ENCODE results near the gene ZBTB7A.
A peak's percentile ranks its signal among the peaks of the same experiment; 100 is the strongest.

ZBTB7A gene

DNA sequence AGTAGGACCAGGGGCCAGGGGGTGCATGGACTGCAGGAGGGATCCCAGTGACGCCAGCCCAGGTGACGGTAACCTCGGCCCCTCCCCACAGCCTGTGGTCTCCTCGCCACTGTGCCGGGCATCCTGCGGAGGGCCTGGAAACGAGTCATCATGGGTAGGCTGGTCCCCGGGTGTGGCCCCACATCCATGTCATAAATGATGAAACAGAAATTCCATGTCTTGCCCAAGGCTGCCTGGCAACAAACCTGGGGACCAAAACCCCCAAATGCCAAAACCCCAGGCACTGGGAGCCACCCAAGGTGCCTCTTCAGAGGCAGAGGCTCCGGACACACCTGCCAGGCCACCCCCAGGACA is 36.4 kb upstream of the ZBTB7A start:
- 0 out of 3 replicates have a peak, but pooled peaks have one; percentile 26 for ATAC-seq (ENCODE audit: low read depth)
- H3K27me3 ChIP-seq (ENCODE audit: insufficient read depth, poor library complexity, severe bottlenecking), result no peaks in the 10 kb centered on the region
- H3K36me3 ChIP-seq (ENCODE audit: low read depth), result peaks cover 40% of the 10 kb centered on the region
- TF ChIP-seq, protein P1, sequence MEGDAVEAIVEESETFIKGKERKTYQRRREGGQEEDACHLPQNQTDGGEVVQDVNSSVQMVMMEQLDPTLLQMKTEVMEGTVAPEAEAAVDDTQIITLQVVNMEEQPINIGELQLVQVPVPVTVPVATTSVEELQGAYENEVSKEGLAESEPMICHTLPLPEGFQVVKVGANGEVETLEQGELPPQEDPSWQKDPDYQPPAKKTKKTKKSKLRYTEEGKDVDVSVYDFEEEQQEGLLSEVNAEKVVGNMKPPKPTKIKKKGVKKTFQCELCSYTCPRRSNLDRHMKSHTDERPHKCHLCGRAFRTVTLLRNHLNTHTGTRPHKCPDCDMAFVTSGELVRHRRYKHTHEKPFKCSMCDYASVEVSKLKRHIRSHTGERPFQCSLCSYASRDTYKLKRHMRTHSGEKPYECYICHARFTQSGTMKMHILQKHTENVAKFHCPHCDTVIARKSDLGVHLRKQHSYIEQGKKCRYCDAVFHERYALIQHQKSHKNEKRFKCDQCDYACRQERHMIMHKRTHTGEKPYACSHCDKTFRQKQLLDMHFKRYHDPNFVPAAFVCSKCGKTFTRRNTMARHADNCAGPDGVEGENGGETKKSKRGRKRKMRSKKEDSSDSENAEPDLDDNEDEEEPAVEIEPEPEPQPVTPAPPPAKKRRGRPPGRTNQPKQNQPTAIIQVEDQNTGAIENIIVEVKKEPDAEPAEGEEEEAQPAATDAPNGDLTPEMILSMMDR (IDR thresholded peaks at IDR 0.05; ENCODE audit: poor library complexity, severe bottlenecking), result no peak
- H3K9me3 ChIP-seq (ENCODE audit: severe bottlenecking), result no peaks in the 10 kb centered on the region
- DNase-seq (ENCODE audit: low spot score), result no peak
- no peaks in the 10 kb centered on the region for H3K4me1 ChIP-seq (ENCODE audit: insufficient read depth, poor library complexity, severe bottlenecking)
- no peak overlapping the region for H3K27ac ChIP-seq (ENCODE audit: poor library complexity, severe bottlenecking)
- H3K4me3 ChIP-seq (ENCODE audit: severe bottlenecking), result no peak overlapping the region

DNA sequence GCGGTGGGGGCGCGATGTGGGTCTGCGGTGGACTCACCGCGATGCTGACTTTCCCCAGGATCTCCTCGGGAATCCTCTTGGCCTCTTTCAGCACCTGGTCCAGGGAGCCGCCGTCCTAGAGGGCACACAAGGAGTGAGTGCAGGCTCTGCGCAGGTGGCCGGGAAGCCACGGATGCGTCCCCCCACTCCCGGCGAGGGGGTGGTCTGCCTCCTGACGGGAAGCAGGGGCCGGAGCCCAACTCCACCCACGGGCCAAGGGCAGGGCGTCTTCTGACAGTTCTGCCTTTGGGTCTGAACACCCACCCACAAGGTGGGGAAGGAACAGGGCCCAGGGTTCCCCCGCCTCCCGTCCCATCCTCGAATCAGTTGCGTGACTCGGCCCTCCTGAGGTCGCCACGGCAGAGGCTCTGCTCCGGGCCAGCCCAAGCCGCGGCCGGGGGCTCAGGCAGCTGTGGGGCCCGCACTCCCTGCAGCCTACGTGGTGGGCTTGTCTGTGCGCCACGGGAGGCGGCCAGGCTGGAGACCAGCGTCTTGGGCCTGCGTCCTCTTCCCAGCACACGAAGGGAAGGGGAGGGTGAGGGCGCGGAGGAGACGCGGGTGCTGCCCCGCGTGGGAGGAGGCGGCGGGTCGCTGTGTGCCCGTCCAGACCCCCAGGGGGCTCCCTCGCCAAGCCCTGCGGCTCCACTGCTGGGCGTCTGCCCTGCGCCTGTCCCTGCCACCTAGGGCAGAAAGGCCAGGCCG is 35.8 kb upstream of the ZBTB7A start:
- Histone ChIP-seq H3K27ac (ENCODE audit: poor library complexity, severe bottlenecking) (no peak overlapping the region), H3K9me3 (ENCODE audit: severe bottlenecking) (no peaks in the 10 kb centered on the region), H3K4me3 (ENCODE audit: severe bottlenecking) (no peak overlapping the region), H3K27me3 (ENCODE audit: insufficient read depth, poor library complexity, severe bottlenecking) (no peaks in the 10 kb centered on the region), H3K4me1 (ENCODE audit: insufficient read depth, poor library complexity, severe bottlenecking) (no peaks in the 10 kb centered on the region), H3K36me3 (ENCODE audit: low read depth) (peaks cover 35% of the 10 kb centered on the region)
- TF ChIP-seq, protein P1 (IDR thresholded peaks at IDR 0.05; ENCODE audit: poor library complexity, severe bottlenecking), result no peak
- DNase-seq (ENCODE audit: low spot score) (no peak), ATAC-seq (ENCODE audit: low read depth) (no peak)

- no peaks in the 10 kb centered on the region for H3K27me3 ChIP-seq (ENCODE audit: insufficient read depth, poor library complexity, severe bottlenecking)
- DNase-seq (ENCODE audit: low spot score) (no peak), ATAC-seq (ENCODE audit: low read depth) (no peak)
- no peaks in the 10 kb centered on the region for H3K4me1 ChIP-seq (ENCODE audit: insufficient read depth, poor library complexity, severe bottlenecking)
- TF ChIP-seq, protein P1 (IDR thresholded peaks at IDR 0.05; ENCODE audit: poor library complexity, severe bottlenecking), result no peak
- no peak overlapping the region for H3K4me3 ChIP-seq (ENCODE audit: severe bottlenecking)
- no peaks in the 10 kb centered on the region for H3K9me3 ChIP-seq (ENCODE audit: severe bottlenecking)
- peaks cover 29% of the 10 kb centered on the region for H3K36me3 ChIP-seq (ENCODE audit: low read depth)
- H3K27ac ChIP-seq (ENCODE audit: poor library complexity, severe bottlenecking), result no peak overlapping the region
These were observed 34.7 kb upstream of the ZBTB7A start for GRCh38 chr19:4101496-4101770.

- Histone ChIP-seq H3K36me3 (ENCODE audit: low read depth) (peaks cover 23% of the 10 kb centered on the region), H3K4me1 (ENCODE audit: insufficient read depth, poor library complexity, severe bottlenecking) (no peaks in the 10 kb centered on the region), H3K9me3 (ENCODE audit: severe bottlenecking) (no peaks in the 10 kb centered on the region), H3K27ac (ENCODE audit: poor library complexity, severe bottlenecking) (no peak overlapping the region), H3K4me3 (ENCODE audit: severe bottlenecking) (no peak overlapping the region), H3K27me3 (ENCODE audit: insufficient read depth, poor library complexity, severe bottlenecking) (no peaks in the 10 kb centered on the region)
- DNase-seq (ENCODE audit: low spot score), result no peak
- TF ChIP-seq, protein P1 (IDR thresholded peaks at IDR 0.05; ENCODE audit: poor library complexity, severe bottlenecking), result no peak
- no peak for ATAC-seq (ENCODE audit: low read depth)
These were observed 34.2 kb upstream of the ZBTB7A start for GRCh38 chr19:4100647-4101495.

Data from RWPE2 (cell line).